Midbrain (tissue), 1 donor: ENCODE results near the gene CDK15.
A peak's percentile ranks its signal among the peaks of the same experiment; 100 is the strongest.
"Not testable (repeated sequence)": the region's sequence is repeated elsewhere in the genome, so short reads cannot be mapped to it uniquely, and the experiment has no call there.

Experiments
- DNase-seq: peaks from one replicate; lab custom pipeline; 2025; lab: John Stamatoyannopoulos, UW

CDK15 gene

DNA sequence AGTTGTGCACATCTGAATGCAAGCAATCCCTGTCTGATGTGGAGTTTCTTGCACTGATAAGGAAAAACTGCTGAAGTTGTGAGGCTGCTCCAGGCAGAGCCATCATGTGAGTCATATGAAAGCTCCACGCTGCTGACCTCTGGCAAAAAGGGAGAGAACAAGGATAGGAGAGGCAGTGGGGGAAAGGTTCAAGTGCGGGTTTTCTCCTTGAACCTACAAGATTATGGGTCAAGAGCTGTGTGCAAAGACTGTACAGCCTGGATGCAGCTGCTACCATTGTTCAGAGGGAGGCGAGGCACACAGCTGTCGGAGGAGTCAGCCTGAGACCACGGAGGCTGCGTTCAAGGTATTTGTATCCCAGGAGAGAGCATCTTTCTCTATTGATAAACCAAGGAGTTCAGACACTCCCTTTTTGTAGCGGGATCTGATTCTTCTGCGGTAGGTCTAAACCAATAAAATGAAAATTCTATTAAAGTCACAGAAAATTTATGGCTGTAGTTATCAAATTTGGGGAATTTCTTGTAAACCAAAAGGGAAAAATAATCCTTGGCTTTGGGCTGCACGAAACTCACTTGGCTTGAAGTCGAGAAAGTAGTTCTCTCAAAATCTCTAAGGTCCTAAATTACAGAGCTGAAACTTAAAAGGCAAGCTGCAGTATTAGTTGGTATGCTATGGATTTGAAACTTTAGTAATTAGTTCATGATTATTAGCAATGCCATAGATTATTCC lies at the start of gene CDK15:
Gene CDK15, plus strand, starts transcription at position 96 of the 729 bp plus-strand sequence. Its CDS starts 128 bp downstream, at position 224.
- DNase-seq: no peak

DNA sequence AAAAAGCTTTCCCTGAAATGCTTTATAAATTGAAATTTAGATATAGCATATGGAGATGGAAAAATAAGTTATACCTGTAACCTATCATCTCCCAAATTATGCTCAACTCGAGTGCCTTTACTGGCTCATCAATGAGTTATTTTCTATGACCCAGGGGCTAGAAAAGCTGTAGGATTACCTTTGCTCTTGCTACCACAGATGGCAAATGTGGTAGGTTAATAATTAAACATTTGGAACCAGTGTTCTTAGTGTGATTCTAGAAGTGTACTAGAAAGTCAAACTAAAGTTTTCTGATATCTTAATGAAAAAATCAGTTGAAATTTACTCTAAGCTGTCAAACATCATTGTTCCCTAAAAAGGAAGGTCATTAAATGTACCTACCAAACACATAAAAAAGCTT lies 48.1 kb upstream of the CDK15 start:
- DNase-seq: no peak

DNA sequence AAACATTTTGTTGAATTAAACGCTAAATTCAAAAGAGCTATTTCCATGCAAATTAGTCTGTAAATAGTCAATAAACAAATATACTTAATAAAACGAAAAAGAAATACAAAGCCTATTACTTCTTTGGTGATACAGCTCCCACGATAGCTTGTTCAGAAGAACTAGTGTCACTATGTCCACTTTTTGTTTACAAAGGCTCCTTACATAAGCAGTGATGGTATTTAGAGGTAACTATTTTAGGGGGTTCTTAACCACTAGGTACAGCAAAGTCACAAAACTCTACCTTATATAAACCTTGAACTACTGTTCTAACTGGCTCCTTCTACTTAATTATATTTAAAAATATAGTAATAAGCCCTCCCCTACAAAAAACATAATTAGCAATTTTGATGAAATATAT lies 47.5 kb upstream of the CDK15 start:
- DNase-seq: no peak

DNA sequence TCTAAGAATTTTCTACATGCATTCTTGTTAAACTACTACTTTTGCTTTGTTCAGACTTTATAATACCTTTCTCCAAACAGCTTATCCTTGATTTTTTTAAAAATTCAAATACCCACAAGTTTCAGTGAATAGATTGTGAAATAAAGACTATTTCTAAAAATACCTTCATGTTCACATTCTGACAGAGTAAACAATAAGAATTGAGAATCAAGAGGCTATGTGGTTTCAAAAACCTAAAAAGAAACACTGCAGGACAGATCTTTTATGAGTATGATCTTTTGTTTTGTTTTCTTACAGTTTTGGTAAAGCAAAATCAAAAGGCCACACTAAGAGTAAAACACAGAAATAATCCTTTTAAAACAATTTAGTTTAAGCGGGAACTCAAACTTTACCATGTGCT lies 46.8 kb upstream of the CDK15 start:
- no peak for DNase-seq

DNA sequence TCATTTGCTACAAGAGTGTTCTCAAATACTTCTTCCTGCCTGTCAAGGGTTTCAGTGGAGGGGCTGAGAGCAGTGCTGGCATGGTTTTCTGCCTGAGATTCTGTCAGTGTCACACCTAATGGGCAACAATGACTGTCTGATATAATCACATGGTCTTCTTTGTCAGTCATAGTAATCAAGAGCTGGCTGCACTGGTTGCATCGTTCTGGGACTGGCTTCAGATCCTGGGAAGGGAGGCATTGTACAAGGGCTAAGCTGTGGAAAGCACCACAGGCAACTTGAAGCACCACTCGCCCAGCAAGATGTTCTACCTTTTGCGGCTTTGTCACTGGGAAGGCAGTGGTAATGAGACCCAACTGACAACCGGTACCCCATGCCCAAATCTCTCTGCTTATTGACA lies 45.2 kb upstream of the CDK15 start:
- DNase-seq: no peak

DNA sequence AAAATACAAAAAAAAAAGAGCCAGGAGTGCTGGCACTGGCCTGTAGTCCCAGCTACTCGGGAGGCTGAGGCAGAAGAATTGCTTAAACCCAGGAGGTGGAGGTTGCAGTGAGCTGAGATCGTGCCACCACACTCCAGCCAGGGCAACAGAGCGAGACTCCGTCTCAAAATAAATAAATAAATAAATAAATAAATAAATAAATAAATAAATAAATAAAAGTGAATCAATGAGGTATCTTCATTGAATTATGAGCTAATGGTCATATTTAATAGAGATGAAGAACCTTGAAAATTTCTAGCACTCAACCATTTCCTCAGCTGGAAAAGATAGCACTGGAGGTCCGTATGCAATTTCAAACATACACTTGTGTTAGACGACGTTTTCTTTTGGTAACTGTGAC lies 41.9 kb upstream of the CDK15 start:
- not testable (repeated sequence) for DNase-seq

- DNase-seq: no peak
These were observed 40.5 kb upstream of the CDK15 start for GRCh38 chr2:201765799-201766198.

GRCh38 chr2:201768918-201769317 lies 37.4 kb upstream of the CDK15 start:
- DNase-seq: no peak

DNA sequence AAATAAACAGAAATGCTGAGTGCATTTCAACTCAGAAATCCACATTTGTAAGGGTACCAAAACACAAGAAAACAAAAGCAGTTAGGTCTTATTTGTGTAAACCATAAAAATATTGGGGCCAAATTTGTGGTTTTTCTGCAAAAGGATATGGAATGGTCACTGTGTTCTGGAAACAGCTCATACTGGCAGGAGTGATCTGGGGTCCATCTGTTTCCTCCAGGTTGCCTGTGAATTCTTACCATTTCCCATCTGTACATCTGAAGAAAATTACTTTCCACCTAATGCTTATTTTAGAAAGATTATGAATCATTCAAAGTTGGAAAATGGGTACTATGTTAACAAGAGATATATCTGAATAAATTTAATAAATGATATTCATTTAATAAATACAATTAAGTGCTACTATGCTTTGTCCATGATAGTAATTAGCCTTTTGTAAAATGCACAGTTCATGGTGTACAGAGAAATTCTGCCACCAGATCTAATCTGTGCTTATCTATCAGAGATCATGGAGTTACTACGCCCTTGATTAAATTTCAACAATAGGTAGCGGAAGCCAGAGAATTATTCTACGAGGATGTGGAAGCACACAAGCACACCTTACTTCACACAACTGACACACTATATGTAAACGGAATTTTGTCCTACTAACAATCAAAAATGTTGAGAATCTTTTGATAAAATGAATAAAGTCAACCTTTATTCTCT lies 36.5 kb upstream of the CDK15 start:
- DNase-seq: no peak

DNA sequence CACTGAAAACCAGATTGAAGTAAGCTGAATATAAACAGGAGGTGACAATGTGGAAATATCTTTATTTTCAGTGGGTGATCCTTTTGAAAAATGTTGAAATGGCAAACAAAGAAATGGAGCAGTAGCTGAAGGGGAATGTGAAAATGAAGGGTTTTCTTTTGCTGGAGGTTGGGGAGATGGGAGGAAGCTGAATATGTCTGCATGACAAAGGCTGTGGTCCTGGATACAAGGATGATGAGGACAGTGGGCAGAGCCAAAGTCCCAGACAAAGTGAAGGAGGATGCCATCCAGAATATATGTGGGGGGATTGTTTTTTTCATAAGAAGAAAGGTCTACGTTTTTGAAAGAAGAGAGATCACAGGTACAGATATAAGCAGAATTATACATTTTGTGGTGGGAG lies 32.3 kb upstream of the CDK15 start:
- no peak for DNase-seq

DNA sequence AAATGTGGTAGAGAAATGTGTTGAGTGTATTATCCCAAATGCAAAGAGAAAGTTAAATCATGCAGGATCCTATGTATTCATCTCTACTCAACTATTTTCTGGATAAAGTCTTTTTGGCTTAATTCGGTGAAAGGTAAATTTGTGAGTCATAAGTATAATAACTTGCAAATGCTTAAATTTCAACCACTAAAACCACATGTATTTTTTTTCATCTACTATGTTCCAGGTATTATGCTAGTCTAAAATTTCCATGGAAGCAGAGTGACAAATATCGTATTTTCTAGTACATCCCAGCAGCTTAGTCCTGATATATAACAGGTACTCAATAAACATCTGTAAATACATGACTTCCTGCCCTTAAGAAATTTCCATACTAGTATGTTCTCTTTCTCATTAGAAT lies 31.8 kb upstream of the CDK15 start:
- no peak for DNase-seq

DNA sequence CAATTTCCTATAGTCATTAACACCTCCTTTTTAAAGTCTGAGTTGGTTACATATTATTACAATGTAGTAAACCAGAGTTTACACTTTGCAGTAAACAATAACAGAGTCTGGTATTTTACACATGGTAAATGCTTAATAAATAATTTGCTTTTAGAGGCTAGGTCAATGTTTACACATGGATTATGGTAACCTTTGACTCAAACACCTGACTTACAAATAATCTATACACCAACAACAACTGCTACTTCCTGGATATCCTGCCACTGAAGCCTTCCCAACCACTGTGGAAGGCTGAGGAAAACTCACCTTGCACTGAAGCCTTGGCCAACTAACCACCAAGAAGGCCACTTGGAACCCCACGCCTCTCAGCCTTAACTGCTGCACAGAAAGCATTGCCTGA lies 31.0 kb upstream of the CDK15 start:
- no peak for DNase-seq

GRCh38 chr2:201777043-201777442 lies 29.3 kb upstream of the CDK15 start:
- no peak for DNase-seq

- DNase-seq: no peak
These were observed 28.5 kb upstream of the CDK15 start for GRCh38 chr2:201777869-201778268.

DNA sequence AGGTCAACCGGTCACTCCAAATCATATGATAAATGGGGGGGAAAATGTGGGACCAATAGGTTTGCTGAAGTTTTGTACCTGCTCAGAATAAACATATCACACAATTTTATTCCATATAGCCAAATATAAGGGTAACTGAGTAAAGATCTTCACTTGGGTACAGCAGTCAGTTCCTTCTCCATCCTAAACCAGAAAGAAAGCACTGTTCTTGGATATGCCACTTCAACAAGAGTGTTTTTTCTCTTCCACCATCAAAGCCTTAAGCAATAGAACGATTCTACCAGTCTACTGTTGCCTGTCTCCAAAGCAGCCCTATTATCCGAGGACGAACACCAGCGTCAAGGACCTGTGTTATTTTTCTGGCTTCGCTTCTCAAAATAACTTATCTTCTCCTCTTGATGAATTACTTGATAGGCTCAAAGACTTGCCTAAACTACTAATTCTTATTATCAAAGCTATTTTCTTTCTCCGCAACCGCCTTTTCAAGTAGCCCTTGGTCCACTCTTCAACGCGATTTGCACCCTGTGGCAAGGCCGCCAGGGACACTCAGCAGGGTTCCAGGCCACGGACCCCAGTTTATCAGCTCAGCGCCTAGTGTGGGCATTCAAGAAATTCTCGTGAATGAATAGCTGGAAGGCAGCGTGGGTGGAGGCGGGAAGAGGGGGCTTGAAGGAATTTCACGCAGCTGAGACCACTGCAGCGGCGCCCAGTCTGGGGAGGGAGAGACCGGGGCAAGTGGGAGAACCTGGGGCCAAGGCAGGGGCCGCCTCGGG lies 26.2 kb upstream of the CDK15 start:
- peak; percentile 6 for DNase-seq

DNA sequence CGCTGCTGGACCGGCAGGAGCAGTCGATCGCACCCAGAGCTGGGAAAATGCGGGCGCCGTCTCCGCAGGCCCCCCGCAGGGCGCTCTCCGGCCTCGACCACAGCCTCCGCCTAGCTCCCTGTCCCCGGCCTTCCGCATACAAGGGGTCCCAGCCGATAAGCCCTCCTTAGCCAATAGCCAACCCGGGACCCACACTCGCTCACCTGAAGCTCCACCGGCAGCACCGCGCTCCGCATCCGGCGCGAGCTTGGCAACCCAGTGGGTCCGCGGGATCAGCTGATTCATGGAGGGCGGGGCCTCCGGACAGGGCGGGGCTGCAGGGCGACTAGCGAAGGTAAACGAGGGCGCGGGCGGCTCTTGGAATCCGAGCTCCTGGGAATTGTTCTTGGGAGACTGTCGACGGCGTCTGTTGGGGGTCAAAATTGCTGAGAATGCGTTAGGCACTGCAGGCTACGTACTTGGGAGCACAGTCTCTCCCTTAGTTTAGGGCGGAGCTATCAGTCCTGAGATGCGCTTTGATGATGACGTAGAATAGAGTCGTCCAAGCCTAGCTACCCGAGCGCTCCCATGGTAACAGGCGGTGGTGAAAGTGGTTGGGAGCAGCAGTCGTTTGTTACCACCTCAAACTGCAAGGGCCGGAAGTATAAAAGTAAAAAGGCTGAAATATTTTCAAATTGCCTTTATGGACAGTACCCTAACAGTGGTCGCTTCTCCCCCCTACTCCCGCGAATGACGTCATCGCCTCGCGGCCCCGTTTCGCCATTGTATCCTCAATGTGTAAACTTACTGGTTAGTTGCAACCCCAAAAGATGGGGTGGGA lies 25.5 kb upstream of the CDK15 start, which contains the start of gene ALS2:
Gene ALS2, minus strand, starts transcription at position 260 of the 820 bp plus-strand sequence. CDS start 12,048 bp downstream, outside the sequence.
- DNase-seq: peak; percentile 94

- peak; percentile 43 for DNase-seq
These were observed 24.7 kb upstream of the CDK15 start for GRCh38 chr2:201781557-201782051.

DNA sequence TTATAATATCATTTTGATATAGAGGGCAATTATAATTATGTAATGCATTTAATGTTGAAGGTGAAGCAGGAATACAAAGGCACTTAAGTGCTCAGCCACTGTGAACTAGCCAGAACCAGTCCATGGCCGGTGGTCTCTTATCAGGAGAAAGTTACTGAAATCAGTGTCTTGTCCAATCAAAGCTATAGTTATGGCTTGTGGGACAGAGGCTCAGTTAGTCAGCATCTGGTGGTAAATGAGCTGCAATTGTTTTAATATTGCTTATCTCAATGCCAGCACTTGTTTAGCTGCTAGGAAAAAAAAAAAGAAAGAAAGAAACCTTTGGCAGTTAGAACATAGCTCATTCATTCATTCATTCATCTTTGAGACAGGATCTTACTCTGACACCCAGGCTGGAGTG lies 21.8 kb upstream of the CDK15 start:
- no peak for DNase-seq

GRCh38 chr2:201785135-201785534 lies 21.2 kb upstream of the CDK15 start:
- no peak for DNase-seq

GRCh38 chr2:201786471-201786870 lies 19.9 kb upstream of the CDK15 start:
- no peak for DNase-seq

- no peak for DNase-seq
These were observed 18.0 kb upstream of the CDK15 start for GRCh38 chr2:201788371-201788770.

DNA sequence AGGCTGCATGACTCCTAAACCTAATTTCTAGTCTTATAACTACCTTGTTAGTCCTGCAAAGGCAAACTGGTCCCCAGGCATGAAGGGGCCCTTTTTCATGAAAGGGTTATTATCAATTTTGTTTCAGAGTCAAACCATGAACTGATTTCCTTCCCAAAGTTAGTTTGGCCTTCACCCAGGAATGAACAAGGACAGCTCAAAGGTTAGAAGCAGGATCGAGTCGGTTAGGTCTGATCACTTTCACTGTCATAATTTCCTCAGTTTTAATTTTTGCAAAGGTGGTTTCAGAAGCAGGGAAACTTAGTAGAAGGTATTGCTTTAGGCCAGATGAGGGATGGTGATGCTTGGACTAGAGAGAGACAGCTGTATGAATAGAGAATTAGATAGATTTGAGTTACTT lies 16.9 kb upstream of the CDK15 start:
- no peak for DNase-seq
